A549 (cell line): ENCODE results near the gene GPR37L1. TPM values are rescaled to one million over a fixed set of nuclear protein-coding genes. Genes with fewer than 3 reads are reported as not detected.

Source experiments
- ATAC-seq, 2 experiments: fragments of 200-7000 bp in 1 of 2; fragments of >200 bp in 1 of 2; cut with Nextera tagmentation in 1 of 2; cut with Tn5 transposase in 1 of 2; 3 replicates each; pipeline versions ENCODE4 v1.8.0 to v1.9.1; 2018 to 2020; ENCODE audit warnings: mild to moderate bottlenecking in 1 of 2, moderate library complexity in 1 of 2
- CTCF ChIA-PET: fragments of 300-600 bp; sonication (Branson Sonifier 250); formaldehyde crosslinking; extraction: SDS; loops from one replicate; lab custom pipeline; 2021; ENCODE audit warnings: antibody characterized with exemption, inconsistent platforms; lab: Yijun Ruan, JAX
- POLR2A ChIA-PET: fragments of 350-600 bp; formaldehyde crosslinking; extraction: SDS; loops from one replicate; lab custom pipeline; 2021; ENCODE audit warnings: antibody characterized with exemption, inconsistent platforms; lab: Yijun Ruan, JAX
- DNase-seq, 2 experiments: peaks; one replicate each; pipeline versions ENCODE4 v3.0.0 to v3.0.0-alpha.2; 2011 to 2016; ENCODE audit warnings: low read depth in 1 of 2, low spot score in 1 of 2
- FAIRE-seq: peaks from 2 replicates; lab custom pipeline; 2011; peaks lifted over from hg19 to GRCh38; lab: Jason Lieb, UNC
- H3K27ac ChIP-seq, 2 experiments: fragments of >200 bp; sonication (Bioruptor Twin); formaldehyde crosslinking; 3 replicates each; pipeline ENCODE4 v1.5.1; 2016 to 2017
- H3K4me1 ChIP-seq: fragments of >200 bp; sonication (Bioruptor Twin); formaldehyde crosslinking; 3 replicates; pipeline ENCODE4 v1.6.1; 2016
- H3K4me2 ChIP-seq: fragments of >200 bp; sonication (Bioruptor Twin); formaldehyde crosslinking; 3 replicates; pipeline ENCODE4 v1.6.1; 2016
- H3K4me3 ChIP-seq: fragments of >200 bp; sonication (Bioruptor Twin); formaldehyde crosslinking; 3 replicates; pipeline ENCODE4 v1.5.1; 2016
- H3K9me3 ChIP-seq: fragments of >200 bp; sonication (Bioruptor Twin); formaldehyde crosslinking; 3 replicates; pipeline ENCODE4 v1.6.1; 2016
- BHLHE40 ChIP-seq: IDR thresholded peaks from 2 replicates; pipeline ENCODE4 v1.6.1; 2012; ENCODE audit warnings: low read depth, low read length, inconsistent platforms
- CBX2 ChIP-seq: fragments of 200-600 bp; sonication (generic); IDR thresholded peaks from 2 replicates; pipeline ENCODE4 v1.6.1; 2016; ENCODE audit warnings: low read depth, mild to moderate bottlenecking, borderline replicate concordance
- CEBPB ChIP-seq, 2 experiments: fragments of >200 bp in 1 of 2; sonication (Bioruptor Twin) in 1 of 2; formaldehyde crosslinking in 1 of 2; IDR thresholded peaks; 2 replicates each; pipeline ENCODE4 v1.6.1; 2012 to 2016
- CHD4 ChIP-seq: fragments of 200-600 bp; sonication (generic); IDR thresholded peaks from 2 replicates; pipeline ENCODE4 v1.6.1; 2016; ENCODE audit warnings: antibody characterized with exemption, mild to moderate bottlenecking, borderline replicate concordance
- EP300 ChIP-seq, 2 experiments: fragments of >200 bp; sonication (Bioruptor Twin); formaldehyde crosslinking; IDR thresholded peaks; 2 replicates in 1 of 2; 3 replicates in 1 of 2; pipeline ENCODE4 v1.6.1; 2016 to 2017
- FOXS1 ChIP-seq: fragments of 250-450 bp; sonication (Bioruptor Pico); IDR thresholded peaks from 2 replicates; pipeline ENCODE4 v1.5.0; 2020; ENCODE audit warnings: mild to moderate bottlenecking, moderate library complexity
- HDAC2 ChIP-seq: fragments of 200-600 bp; sonication (generic); IDR thresholded peaks from 2 replicates; pipeline ENCODE4 v1.6.1; 2016
- HEYL ChIP-seq: fragments of 250-450 bp; sonication (Bioruptor Pico); IDR thresholded peaks from 2 replicates; pipeline ENCODE4 v1.8.0; 2021; ENCODE audit warnings: mild to moderate bottlenecking, moderate library complexity
- HOXB13 ChIP-seq: fragments of 250-450 bp; sonication (Bioruptor Pico); IDR thresholded peaks from 2 replicates; pipeline ENCODE4 v1.5.0; 2020; ENCODE audit warnings: low read depth, mild to moderate bottlenecking, moderate library complexity
- JUNB ChIP-seq: fragments of >200 bp; sonication (Bioruptor Twin); formaldehyde crosslinking; IDR thresholded peaks from 2 replicates; pipeline ENCODE4 v1.6.1; 2016
- KDM1A ChIP-seq: fragments of 200-600 bp; sonication (generic); IDR thresholded peaks from 2 replicates; pipeline ENCODE4 v1.6.1; 2016; ENCODE audit warnings: low read depth, mild to moderate bottlenecking
- KDM5A ChIP-seq: fragments of 200-600 bp; sonication (generic); IDR thresholded peaks from 2 replicates; pipeline ENCODE4 v1.6.1; 2016; ENCODE audit warnings: antibody characterized with exemption, mild to moderate bottlenecking
- MAFK ChIP-seq: fragments of 450-650 bp; IDR thresholded peaks from 2 replicates; pipeline ENCODE4 v1.6.1; 2014; ENCODE audit not compliant: partially characterized antibody
- PHF8 ChIP-seq: fragments of 200-600 bp; sonication (generic); IDR thresholded peaks from 2 replicates; pipeline ENCODE4 v1.6.1; 2016; ENCODE audit warnings: low read depth, mild to moderate bottlenecking, antibody characterized with exemption, moderate library complexity, borderline replicate concordance
- POLR2A ChIP-seq: IDR thresholded peaks from 2 replicates; pipeline ENCODE4 v1.6.1; 2012; ENCODE audit warnings: mild to moderate bottlenecking, low read length
- RAD21 ChIP-seq, 2 experiments: fragments of >200 bp in 1 of 2; sonication (Bioruptor Twin) in 1 of 2; formaldehyde crosslinking in 1 of 2; IDR thresholded peaks in 1 of 2; conservative IDR thresholded peaks in 1 of 2; 2 replicates in 1 of 2; 3 replicates in 1 of 2; pipeline ENCODE4 v1.6.1; 2012 to 2018; ENCODE audit warnings: inconsistent platforms in 1 of 2
- RARB ChIP-seq: fragments of 250-450 bp; sonication (Bioruptor Pico); IDR thresholded peaks from 2 replicates; pipeline ENCODE4 v1.8.0; 2021; ENCODE audit warnings: mild to moderate bottlenecking, moderate library complexity
- RNF2 ChIP-seq: fragments of 200-600 bp; sonication (generic); IDR thresholded peaks from 2 replicates; pipeline ENCODE4 v1.6.1; 2016; ENCODE audit warnings: low read depth, mild to moderate bottlenecking, antibody characterized with exemption, moderate library complexity, borderline replicate concordance
- SMC3 ChIP-seq: fragments of >200 bp; sonication (Bioruptor Twin); formaldehyde crosslinking; IDR thresholded peaks from 3 replicates; pipeline ENCODE4 v1.6.1; 2018; ENCODE audit warnings: inconsistent platforms
- SREBF2 ChIP-seq: fragments of 450-650 bp; IDR thresholded peaks from 2 replicates; pipeline ENCODE4 v1.6.1; 2014; ENCODE audit warnings: mild to moderate bottlenecking, moderate library complexity
- TFCP2L1 ChIP-seq: fragments of 250-450 bp; sonication (Bioruptor Pico); IDR thresholded peaks from 2 replicates; pipeline ENCODE4 v1.5.0; 2021; ENCODE audit warnings: mild to moderate bottlenecking
- ZFP36 ChIP-seq: fragments of 450-650 bp; IDR thresholded peaks from 2 replicates; pipeline ENCODE4 v1.6.1; 2014; ENCODE audit warnings: borderline replicate concordance; ENCODE audit not compliant: partially characterized antibody
- ZNF302 ChIP-seq: fragments of 250-450 bp; sonication (Bioruptor Pico); IDR thresholded peaks from 2 replicates; pipeline ENCODE4 v1.9.0; 2021; ENCODE audit warnings: inconsistent platforms, mild to moderate bottlenecking, moderate library complexity
- WGBS: methylation state at CpG from one replicate; pipeline ENCODE4 v1.1.6; 2017; ENCODE audit errors: missing lambda C conversion rate; 5-methylcytosine and 5-hydroxymethylcytosine counted together
- polyA plus RNA-seq, 4 experiments: library from polyadenylated mRNA; depleted of rRNA in 3 of 4; stranded (reverse); fragments of >200 nt; fragmentation: RNase III in 1 of 4; extraction: RNeasy Plus Mini Kit Qiagen cat#74134 plus additional on column Dnase treatment in 1 of 4; gene quantifications; 2 replicates in 3 of 4; 3 replicates in 1 of 4; pipeline ENCODE4 v1.2.3, GENCODE V29; 2011 to 2017
- TF ChIP-seq, protein P1 (sequence below): fragments of 450-650 bp; IDR thresholded peaks from 2 replicates; pipeline ENCODE4 v1.6.1; 2014; ENCODE audit warnings: antibody characterized with exemption
- TF ChIP-seq, protein P2 (sequence below): fragments of 250-450 bp; sonication (Bioruptor Pico); IDR thresholded peaks from 2 replicates; pipeline ENCODE4 v1.5.0; 2021; ENCODE audit warnings: mild to moderate bottlenecking, moderate library complexity, borderline replicate concordance
- TF ChIP-seq, protein P3 (sequence below): fragments of 150-350 bp; IDR thresholded peaks from 2 replicates; pipeline ENCODE4 v1.6.1; 2014; ENCODE audit warnings: low read depth, mild to moderate bottlenecking, low read length
- TF ChIP-seq, protein P4 (sequence below): fragments of >200 bp; sonication (Bioruptor Twin); formaldehyde crosslinking; IDR thresholded peaks from 3 replicates; pipeline ENCODE4 v1.6.1; 2016
- TF ChIP-seq, protein P5 (sequence below): fragments of 200-600 bp; sonication (generic); IDR thresholded peaks from 2 replicates; pipeline ENCODE4 v1.6.1; 2016; ENCODE audit warnings: antibody characterized with exemption, mild to moderate bottlenecking, moderate library complexity

Gene GPR37L1
- polyA plus RNA-seq, 2 of the 4 experiments (the other 2 are of a cell fraction), result 0.08 to 0.13 TPM

DNA sequence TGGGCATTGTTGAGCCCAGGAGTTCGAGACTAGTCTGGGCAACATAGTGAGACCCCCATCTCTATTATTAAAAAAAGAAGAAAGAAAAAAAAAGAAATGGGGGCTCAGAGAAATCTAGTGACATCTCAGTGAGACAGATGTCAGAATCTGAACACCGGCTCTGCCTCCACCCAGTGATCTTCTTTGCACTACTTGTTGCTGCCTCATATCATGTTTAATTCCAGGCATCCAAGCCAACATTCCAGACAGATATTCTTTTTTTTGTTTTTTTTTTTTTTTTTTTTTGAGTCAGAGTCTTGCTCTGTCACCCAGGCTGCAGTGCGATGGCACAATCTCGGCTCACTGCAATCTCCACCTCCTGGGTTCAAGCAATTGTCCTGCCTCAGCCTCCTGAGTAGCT, 26.8 kb downstream of the GPR37L1 start:
- H3K4me2 ChIP-seq, result no peak overlapping the region
- DNase-seq (no peak), ATAC-seq (no peak), FAIRE-seq (no peak)
- CTCF ChIA-PET, result interaction anchor here (1.0 to 1.4 kb wide), 4 partner anchors 14 to 167 kb away, joined by 3 to 4 read pairs (median 3); partner anchors contain the start of gene GPR37L1
- H3K9me3 ChIP-seq, result no peaks in the 10 kb centered on the region
- 87% methylated on average over 4 of the region's 4 CpGs for WGBS
- POLR2A ChIA-PET, result no interaction called here
- H3K4me3 ChIP-seq, result no peak overlapping the region
- TF ChIP-seq HOXB13 (CRISPR knock-in tag), result no peak
- no peak for TF ChIP-seq PHF8
- TF ChIP-seq, protein P1, sequence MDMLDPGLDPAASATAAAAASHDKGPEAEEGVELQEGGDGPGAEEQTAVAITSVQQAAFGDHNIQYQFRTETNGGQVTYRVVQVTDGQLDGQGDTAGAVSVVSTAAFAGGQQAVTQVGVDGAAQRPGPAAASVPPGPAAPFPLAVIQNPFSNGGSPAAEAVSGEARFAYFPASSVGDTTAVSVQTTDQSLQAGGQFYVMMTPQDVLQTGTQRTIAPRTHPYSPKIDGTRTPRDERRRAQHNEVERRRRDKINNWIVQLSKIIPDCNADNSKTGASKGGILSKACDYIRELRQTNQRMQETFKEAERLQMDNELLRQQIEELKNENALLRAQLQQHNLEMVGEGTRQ, result no peak
- no peak for TF ChIP-seq MAFK
- TF ChIP-seq SREBF2, result no peak
- TF ChIP-seq HEYL, result no peak
- no peak for TF ChIP-seq KDM1A
- no peak for TF ChIP-seq CEBPB (IDR thresholded peaks at IDR 0.05)
- TF ChIP-seq, protein P2, sequence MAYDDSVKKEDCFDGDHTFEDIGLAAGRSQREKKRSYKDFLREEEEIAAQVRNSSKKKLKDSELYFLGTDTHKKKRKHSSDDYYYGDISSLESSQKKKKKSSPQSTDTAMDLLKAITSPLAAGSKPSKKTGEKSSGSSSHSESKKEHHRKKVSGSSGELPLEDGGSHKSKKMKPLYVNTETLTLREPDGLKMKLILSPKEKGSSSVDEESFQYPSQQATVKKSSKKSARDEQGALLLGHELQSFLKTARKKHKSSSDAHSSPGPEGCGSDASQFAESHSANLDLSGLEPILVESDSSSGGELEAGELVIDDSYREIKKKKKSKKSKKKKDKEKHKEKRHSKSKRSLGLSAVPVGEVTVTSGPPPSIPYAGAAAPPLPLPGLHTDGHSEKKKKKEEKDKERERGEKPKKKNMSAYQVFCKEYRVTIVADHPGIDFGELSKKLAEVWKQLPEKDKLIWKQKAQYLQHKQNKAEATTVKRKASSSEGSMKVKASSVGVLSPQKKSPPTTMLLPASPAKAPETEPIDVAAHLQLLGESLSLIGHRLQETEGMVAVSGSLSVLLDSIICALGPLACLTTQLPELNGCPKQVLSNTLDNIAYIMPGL (CRISPR knock-in tag), result no peak
- no peak for TF ChIP-seq SMC3
- no peak for TF ChIP-seq CHD4
- TF ChIP-seq POLR2A, result no peak
- TF ChIP-seq EP300 (IDR thresholded peaks at IDR 0.05), result no peak
- TF ChIP-seq BHLHE40, result no peak
- TF ChIP-seq TFCP2L1 (CRISPR knock-in tag), result no peak
- no peak for TF ChIP-seq ZFP36
- TF ChIP-seq RAD21 (conservative IDR thresholded peaks at IDR 0.05 in 1 of 2, IDR thresholded peaks at IDR 0.05 in 1 of 2), result no peak
- TF ChIP-seq FOXS1 (CRISPR knock-in tag), result no peak
- no peak for TF ChIP-seq HDAC2
- TF ChIP-seq JUNB, result no peak
- H3K27ac ChIP-seq, result no peak overlapping the region
- H3K4me1 ChIP-seq, result peaks cover 9% of the 10 kb centered on the region

DNA sequence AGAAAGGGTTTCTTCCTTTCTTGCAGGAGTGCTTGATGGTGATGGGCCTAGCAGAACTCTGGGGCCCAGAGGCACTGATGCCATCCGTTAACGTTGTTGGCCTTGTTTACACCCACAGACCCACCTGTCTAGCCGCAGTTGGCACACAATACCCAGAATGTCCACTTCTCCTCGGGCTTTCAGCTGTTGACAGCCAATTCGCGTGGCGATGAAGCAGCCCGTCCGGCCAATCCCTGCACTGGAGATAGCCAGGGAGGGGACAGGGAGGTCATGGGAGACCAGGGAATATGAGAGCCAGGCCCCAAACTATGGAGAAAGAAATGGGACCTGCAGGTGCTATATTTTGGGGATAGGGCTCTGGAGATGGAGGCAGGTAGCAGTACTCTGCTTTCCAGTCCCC, 27.5 kb downstream of the GPR37L1 start:
- POLR2A ChIA-PET, result no interaction called here
- no peak overlapping the region for H3K4me2 ChIP-seq
- 82% methylated on average over 7 of the region's 9 CpGs for WGBS
- ATAC-seq (no peak), DNase-seq (no peak), FAIRE-seq (no peak)
- no peak overlapping the region for H3K4me3 ChIP-seq
- H3K4me1 ChIP-seq, result peaks cover 14% of the 10 kb centered on the region
- no peak overlapping the region for H3K27ac ChIP-seq
- H3K9me3 ChIP-seq, result no peaks in the 10 kb centered on the region
- CTCF ChIA-PET, result interaction anchor here (1.0 to 5.4 kb wide), 3 partner anchors 15 to 166 kb away, joined by 3 to 30 read pairs (median 4); partner anchors contain the start of gene GPR37L1
- TF ChIP-seq, protein P3, sequence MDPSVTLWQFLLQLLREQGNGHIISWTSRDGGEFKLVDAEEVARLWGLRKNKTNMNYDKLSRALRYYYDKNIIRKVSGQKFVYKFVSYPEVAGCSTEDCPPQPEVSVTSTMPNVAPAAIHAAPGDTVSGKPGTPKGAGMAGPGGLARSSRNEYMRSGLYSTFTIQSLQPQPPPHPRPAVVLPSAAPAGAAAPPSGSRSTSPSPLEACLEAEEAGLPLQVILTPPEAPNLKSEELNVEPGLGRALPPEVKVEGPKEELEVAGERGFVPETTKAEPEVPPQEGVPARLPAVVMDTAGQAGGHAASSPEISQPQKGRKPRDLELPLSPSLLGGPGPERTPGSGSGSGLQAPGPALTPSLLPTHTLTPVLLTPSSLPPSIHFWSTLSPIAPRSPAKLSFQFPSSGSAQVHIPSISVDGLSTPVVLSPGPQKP, result no peak
- no peak for TF ChIP-seq CBX2
- no peak for TF ChIP-seq HDAC2
- TF ChIP-seq, protein P4, sequence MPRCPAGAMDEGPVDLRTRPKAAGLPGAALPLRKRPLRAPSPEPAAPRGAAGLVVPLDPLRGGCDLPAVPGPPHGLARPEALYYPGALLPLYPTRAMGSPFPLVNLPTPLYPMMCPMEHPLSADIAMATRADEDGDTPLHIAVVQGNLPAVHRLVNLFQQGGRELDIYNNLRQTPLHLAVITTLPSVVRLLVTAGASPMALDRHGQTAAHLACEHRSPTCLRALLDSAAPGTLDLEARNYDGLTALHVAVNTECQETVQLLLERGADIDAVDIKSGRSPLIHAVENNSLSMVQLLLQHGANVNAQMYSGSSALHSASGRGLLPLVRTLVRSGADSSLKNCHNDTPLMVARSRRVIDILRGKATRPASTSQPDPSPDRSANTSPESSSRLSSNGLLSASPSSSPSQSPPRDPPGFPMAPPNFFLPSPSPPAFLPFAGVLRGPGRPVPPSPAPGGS, result no peak
- no peak for TF ChIP-seq TFCP2L1 (CRISPR knock-in tag)
- no peak for TF ChIP-seq FOXS1 (CRISPR knock-in tag)
- no peak for TF ChIP-seq KDM5A
- TF ChIP-seq RNF2, result no peak
- TF ChIP-seq, protein P2 (CRISPR knock-in tag), result no peak
- no peak for TF ChIP-seq ZNF302 (CRISPR knock-in tag)
- TF ChIP-seq, protein P5, sequence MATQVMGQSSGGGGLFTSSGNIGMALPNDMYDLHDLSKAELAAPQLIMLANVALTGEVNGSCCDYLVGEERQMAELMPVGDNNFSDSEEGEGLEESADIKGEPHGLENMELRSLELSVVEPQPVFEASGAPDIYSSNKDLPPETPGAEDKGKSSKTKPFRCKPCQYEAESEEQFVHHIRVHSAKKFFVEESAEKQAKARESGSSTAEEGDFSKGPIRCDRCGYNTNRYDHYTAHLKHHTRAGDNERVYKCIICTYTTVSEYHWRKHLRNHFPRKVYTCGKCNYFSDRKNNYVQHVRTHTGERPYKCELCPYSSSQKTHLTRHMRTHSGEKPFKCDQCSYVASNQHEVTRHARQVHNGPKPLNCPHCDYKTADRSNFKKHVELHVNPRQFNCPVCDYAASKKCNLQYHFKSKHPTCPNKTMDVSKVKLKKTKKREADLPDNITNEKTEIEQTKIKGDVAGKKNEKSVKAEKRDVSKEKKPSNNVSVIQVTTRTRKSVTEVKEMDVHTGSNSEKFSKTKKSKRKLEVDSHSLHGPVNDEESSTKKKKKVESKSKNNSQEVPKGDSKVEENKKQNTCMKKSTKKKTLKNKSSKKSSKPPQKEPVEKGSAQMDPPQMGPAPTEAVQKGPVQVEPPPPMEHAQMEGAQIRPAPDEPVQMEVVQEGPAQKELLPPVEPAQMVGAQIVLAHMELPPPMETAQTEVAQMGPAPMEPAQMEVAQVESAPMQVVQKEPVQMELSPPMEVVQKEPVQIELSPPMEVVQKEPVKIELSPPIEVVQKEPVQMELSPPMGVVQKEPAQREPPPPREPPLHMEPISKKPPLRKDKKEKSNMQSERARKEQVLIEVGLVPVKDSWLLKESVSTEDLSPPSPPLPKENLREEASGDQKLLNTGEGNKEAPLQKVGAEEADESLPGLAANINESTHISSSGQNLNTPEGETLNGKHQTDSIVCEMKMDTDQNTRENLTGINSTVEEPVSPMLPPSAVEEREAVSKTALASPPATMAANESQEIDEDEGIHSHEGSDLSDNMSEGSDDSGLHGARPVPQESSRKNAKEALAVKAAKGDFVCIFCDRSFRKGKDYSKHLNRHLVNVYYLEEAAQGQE, result no peak
- TF ChIP-seq RARB (CRISPR knock-in tag), result no peak
- no peak for TF ChIP-seq POLR2A
